Measurements from ENCODE around the gene D2HGDH. TPM values are rescaled to one million over a fixed set of nuclear protein-coding genes. Genes with fewer than 3 reads are reported as not detected.

Gene D2HGDH
- total RNA-seq, 1 donor from 2014 or later = 55.4 TPM

- DNase-seq = no peak
- no peak for ATAC-seq (ENCODE audit: low read depth)
- H3K9me3 Mint-ChIP-seq = no peaks in the 10 kb centered on the region
- no peak overlapping the region for H3K4me3 Mint-ChIP-seq
- no peak for TF ChIP-seq CTCF (IDR thresholded peaks at IDR 0.05)
- ChIA-PET CTCF (interaction anchor here (0.9 kb wide), 1 partner anchor 26 kb away, joined by 3 read pairs; no protein-coding TSS in a partner anchor), POLR2A (interaction anchor here (0.5 to 2.4 kb wide), 5 partner anchors 10 to 80 kb away, joined by 3 to 9 read pairs (median 4); partner anchors contain the start of genes D2HGDH and PDCD1)
- intact Hi-C loops (cut with micrococcal nuclease) = no loop called here
- H3K27ac Mint-ChIP-seq = no peak overlapping the region
- no peaks in the 10 kb centered on the region for H3K36me3 Mint-ChIP-seq (ENCODE audit: low read depth)
- H3K4me1 Mint-ChIP-seq = peaks cover 22% of the 10 kb centered on the region
- peaks cover 9% of the 10 kb centered on the region for H3K27me3 Mint-ChIP-seq
Observed at GRCh38 chr2:241814393-241814642, 79.9 kb downstream of the D2HGDH start.

GRCh38 chr2:241814643-241815476 is 80.4 kb downstream of the D2HGDH start:
- ChIA-PET POLR2A (interaction anchor here (1.3 to 2.4 kb wide), 2 partner anchors 11 to 26 kb away, joined by 4 to 9 read pairs; no protein-coding TSS in a partner anchor), CTCF (no interaction called here)
- Mint-ChIP-seq H3K27me3 (peaks cover 9% of the 10 kb centered on the region), H3K4me1 (peaks cover 22% of the 10 kb centered on the region), H3K9me3 (no peaks in the 10 kb centered on the region), H3K27ac (peak overlapping the region; percentile 24), H3K36me3 (ENCODE audit: low read depth) (no peaks in the 10 kb centered on the region), H3K4me3 (no peak overlapping the region)
- TF ChIP-seq CTCF (IDR thresholded peaks at IDR 0.05) = no peak
- DNase-seq = no peak
- intact Hi-C loops (cut with micrococcal nuclease) = no loop called here
- no peak for ATAC-seq (ENCODE audit: low read depth)

GRCh38 chr2:241815477-241816430 is 81.3 kb downstream of the D2HGDH start:
- TF ChIP-seq CTCF (IDR thresholded peaks at IDR 0.05) = no peak
- H3K27me3 Mint-ChIP-seq = peaks cover 9% of the 10 kb centered on the region
- POLR2A ChIA-PET = no interaction called here
- peaks cover 22% of the 10 kb centered on the region for H3K4me1 Mint-ChIP-seq
- H3K27ac Mint-ChIP-seq = peak overlapping the region; percentile 24
- CTCF ChIA-PET = no interaction called here
- no peak for DNase-seq
- H3K36me3 Mint-ChIP-seq (ENCODE audit: low read depth) = no peaks in the 10 kb centered on the region
- H3K4me3 Mint-ChIP-seq = no peak overlapping the region
- no peak for ATAC-seq (ENCODE audit: low read depth)
- H3K9me3 Mint-ChIP-seq = no peaks in the 10 kb centered on the region
- intact Hi-C loops (cut with micrococcal nuclease) = no loop called here

GRCh38 chr2:241816431-241817121 is 82.1 kb downstream of the D2HGDH start:
- no peaks in the 10 kb centered on the region for H3K36me3 Mint-ChIP-seq (ENCODE audit: low read depth)
- ATAC-seq (ENCODE audit: low read depth) (no peak), DNase-seq (no peak)
- no peak overlapping the region for H3K4me3 Mint-ChIP-seq
- no peaks in the 10 kb centered on the region for H3K9me3 Mint-ChIP-seq
- POLR2A ChIA-PET = no interaction called here
- intact Hi-C loops (cut with micrococcal nuclease) = no loop called here
- H3K4me1 Mint-ChIP-seq = peaks cover 22% of the 10 kb centered on the region
- H3K27ac Mint-ChIP-seq = no peak overlapping the region
- CTCF ChIA-PET = no interaction called here
- TF ChIP-seq CTCF (IDR thresholded peaks at IDR 0.05) = no peak
- H3K27me3 Mint-ChIP-seq = peaks cover 9% of the 10 kb centered on the region

Measured in activated B cell treated with CpG ODN at 0.5 μM for 24 hours (primary cell).